GM19395 (cell line): Measurements from ENCODE around the gene KIF4A.
"Not testable (repeated sequence)": the region's sequence is repeated elsewhere in the genome, so short reads cannot be mapped to it uniquely, and the experiment has no call there.

Experiments used
- ATAC-seq: cut with Tn5 transposase; IDR thresholded peaks from one replicate; pipeline ENCODE4 v1.9.1; 2021; ENCODE audit warnings: mild to moderate bottlenecking, moderate library complexity; ENCODE audit not compliant: unreplicated experiment

Gene KIF4A

DNA sequence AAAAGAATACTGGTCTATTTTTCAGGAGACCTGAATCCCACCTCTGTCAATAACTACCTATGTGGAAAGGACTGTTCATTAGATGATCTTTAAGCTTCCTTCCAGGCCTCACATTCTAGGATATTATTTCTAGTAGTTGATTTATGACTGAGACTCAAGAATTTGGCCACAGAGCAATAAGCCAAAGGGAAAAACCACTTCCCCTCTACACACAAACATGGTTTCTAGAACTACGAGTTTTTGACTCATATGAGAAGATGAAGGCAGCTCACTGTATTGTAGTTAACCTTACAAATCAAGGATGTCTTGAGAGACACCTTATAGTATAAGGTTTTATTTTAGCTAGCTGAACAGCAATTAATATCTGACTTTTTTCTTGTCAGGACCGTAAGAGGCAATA is 96.3 kb downstream of the KIF4A start:
- ATAC-seq: no peak

DNA sequence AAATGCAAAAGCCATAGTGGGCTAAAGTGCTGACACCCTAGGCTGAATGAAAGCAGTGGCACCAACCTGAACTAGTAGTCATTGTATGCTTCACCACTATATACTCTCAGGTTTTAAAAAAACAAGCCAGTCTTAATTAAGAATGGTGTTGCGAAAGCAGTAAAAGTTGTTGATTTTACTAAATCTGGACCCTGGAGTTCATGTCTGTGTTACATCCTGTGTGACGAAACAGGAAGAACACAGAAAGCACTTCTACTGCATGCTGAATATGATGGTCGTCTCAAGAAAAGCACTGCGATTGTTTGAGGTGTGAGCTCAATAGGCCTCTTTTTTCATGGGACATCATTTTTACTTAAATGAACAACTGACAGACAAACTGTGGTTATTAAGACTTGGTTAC is 109.0 kb downstream of the KIF4A start:
- no peak for ATAC-seq

DNA sequence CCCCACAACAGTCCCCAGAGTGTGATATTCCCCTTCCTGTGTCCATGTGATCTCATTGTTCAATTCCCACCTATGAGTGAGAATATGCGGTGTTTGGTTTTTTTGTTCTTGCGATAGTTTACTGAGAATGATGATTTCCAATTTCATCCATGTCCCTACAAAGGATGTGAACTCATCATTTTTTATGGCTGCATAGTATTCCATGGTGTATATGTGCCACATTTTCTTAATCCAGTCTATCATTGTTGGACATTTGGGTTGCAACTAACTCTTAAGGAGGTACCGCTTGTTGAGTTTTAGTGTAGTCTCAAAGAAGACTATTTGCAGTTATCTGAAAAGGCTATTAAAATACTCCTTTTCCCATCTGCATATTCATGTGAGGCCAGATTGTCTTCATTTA is 110.3 kb downstream of the KIF4A start:
- not testable (repeated sequence) for ATAC-seq

DNA sequence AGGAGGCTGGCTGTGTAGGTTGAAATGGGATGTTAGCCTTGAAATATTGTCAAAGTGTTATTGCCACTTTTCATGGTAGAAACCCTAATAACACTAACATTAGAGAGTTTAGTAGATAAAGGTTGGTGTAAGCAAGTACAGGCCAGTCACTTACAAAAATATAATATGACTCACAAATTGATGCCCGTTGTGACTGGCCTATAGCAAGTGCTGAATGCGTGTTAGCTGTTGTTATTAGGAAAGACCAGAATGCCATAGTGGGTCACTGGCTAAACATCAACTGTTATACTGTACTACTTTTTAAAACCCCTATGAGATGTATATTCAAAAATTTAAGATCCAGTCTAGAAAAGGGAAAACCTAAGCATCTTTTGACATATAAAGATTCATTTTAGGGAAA is 112.8 kb downstream of the KIF4A start:
- no peak for ATAC-seq

DNA sequence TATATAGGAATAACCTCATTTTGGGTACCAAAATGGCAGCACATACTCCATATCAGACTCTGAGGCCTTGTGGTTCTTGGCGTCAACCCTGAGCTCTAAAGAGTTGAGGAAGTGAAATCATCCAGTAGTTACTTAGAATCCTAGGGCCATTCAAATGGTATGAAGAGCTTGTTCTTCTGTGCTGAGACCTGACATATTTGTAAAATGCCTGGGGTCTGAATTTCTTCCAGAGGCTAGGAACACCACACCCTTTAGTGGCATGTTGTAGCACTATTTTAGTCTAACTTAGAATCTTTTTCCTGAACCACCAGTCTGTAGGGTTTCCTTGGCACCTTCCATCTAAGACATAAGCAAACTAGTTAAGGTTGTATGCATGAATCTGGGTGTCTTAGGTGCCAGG is 115.1 kb downstream of the KIF4A start:
- ATAC-seq: no peak

DNA sequence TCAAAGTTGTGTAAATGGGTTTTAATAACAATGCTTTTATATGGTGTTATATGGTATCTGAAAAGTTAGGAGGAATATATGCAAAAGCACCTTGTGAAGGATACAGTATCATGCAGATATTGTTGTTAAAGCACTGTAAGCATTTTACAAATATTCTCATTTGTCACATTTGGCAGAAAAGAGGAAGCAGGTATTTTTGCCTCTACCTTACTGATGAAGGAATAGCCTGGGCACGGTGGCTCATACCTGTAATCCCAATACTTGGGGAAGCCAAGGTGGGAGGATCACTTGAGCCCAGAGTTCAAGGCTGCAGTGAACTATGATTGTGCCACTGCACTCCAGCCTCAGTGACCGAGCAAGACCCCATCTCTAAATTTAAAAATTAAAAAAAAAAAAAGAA is 121.0 kb downstream of the KIF4A start:
- no peak for ATAC-seq

DNA sequence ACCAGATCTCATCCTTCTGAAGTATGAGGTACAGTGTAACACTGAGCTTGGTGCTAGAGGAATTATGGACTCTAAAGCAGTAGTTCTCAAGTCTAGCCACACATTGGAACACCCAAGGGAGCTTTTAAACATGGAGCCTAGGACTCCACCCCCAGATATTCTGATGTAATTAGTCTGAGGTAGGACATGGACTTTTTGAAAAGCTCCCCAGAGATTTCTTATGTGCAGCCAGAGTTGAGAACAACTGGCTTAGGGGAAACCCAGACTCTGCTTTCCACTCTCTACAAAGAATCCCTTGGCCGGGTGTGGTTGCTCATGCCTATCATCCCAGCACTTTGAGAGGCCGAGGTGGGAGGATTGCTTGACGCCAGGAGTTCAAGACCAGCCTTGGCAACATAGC is 121.6 kb downstream of the KIF4A start:
- ATAC-seq: no peak

DNA sequence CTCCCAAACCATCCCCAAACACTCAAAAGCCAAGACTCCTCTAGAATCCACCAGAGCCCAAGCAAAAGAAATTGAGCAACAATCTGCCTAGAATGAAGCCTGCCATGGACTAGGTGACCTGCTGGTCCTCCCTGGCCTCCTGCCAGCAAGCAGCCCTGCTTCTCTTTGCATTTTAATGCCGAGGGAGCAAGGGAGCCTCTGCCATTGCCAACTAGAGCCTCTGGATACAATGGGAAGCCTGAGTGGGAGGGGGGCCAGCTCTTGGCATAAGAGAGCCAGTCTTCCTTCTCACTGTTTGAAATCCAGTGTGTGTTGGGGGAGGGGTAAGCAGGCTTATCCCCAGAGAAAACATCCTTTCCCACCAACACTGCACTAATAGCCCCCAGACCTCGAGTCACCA is 131.7 kb downstream of the KIF4A start:
- ATAC-seq: no peak

DNA sequence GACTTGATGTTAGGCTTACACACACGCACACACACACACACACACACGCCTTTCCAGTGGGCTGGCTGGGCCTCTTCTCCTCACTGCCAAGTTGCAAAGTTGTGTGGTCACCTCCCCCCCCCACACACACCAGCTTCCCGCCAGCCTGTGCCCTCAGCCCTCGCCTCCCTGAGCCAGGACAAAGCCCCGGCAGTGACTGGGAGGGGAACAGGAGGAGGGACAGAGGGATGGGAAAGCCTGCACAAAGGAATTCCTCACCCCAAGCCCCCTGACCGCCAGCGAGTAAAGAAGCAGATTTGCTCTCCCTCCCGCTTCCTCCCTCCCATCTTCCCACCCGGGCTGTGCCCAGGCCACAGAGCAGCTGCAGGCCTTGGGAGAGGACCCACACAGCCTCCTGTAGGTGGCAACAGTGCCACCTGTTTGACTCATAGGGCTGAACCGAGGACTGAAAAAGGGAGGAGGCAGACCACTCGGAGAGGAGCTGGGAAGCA is 133.0 kb downstream of the KIF4A start, which contains the start of gene GDPD2:
GDPD2 (plus strand) TSS at position 464 of the 491 bp plus-strand sequence. CDS start 1,671 bp downstream, outside the sequence.
- ATAC-seq: no peak

DNA sequence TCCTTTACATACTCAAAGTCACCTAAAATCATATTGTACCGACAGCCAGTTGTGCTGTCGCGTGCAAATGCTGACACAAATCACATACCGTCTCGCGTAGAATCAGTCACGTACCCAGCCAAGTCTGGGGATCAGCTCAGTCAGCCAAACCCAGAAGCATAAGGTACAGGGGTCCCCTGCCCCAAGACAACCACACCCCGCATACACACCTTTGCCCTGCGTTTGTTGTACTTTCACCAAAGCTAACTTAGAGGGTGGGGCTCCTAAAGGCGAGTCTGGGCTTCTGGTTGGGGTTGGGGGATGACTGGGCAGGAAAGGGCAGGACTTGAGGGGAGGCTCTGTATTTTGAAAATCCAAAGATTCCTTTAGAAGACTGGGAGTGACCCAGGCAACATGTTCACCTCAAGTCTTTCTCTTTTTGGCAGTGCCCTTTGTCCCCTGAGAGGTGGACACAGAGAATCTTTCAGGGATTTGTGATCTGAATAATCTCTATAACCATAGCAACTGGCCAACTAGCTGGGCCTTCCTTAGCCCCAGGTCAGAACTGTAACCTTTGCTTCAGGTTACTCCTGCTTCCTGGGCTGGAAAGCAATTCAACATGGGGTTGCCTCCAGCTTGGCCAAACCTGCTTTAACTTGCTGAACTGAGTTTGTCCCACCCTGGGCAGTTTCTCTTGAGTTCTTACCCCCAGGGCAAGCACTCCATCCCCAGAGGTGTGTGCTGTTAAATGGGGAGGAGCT is 134.2 kb downstream of the KIF4A start:
- no peak for ATAC-seq

DNA sequence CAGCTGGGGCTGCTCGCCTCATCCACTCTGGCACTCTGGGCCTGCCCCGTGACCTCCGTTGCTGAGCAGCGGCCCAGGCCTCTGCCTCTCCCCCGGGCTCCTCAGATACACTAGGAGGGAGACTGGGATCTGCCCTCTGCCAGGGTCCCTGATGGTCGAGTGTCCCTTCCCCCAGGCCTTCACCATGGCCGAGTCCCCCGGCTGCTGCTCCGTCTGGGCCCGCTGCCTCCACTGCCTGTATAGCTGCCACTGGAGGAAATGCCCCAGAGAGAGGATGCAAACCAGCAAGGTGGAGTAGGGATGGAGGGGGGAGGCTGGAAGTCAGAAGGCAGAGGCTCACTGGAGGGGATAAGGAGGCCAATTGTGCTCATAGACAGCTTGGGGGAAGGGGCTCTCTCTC is 134.9 kb downstream of the KIF4A start:
- no peak for ATAC-seq

DNA sequence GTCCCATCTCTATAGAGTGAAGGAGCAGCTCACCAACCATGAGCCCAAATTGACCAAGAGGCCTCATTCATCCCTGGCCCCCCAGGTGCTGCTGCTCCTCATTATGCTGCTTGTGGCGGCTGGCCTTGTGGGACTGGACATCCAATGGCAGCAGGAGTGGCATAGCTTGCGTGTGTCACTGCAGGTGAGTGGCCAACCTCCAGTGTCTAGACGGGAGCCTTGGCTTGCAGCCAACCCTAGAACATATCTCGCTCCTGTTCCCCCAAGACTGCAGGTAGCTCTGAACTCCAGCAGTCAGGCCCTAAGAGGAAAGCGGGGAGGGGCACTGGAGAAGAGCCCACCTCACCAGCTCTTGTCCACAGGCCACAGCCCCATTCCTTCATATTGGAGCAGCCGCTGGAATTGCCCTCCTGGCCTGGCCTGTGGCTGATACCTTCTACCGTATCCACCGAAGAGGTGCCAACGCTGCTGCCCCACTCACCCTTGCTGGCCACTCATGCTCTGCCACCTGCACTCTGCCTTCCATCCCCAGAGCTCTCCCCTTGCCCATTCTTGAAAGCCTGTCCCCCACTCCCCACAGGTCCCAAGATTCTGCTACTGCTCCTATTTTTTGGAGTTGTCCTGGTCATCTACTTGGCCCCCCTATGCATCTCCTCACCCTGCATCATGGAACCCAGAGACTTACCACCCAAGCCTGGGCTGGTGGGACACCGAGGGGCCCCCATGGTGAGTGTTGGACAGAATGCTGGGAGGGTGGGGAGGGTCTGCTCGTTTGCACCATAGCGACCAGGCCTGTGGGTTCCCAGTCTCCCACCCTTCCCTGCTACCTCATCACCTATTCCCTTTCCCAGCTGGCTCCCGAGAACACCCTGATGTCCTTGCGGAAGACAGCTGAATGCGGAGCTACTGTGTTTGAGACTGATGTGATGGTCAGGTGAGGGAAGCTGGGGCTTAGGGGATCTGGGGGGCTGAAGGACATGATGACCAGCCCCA is 136.7 kb downstream of the KIF4A start:
- no peak for ATAC-seq

DNA sequence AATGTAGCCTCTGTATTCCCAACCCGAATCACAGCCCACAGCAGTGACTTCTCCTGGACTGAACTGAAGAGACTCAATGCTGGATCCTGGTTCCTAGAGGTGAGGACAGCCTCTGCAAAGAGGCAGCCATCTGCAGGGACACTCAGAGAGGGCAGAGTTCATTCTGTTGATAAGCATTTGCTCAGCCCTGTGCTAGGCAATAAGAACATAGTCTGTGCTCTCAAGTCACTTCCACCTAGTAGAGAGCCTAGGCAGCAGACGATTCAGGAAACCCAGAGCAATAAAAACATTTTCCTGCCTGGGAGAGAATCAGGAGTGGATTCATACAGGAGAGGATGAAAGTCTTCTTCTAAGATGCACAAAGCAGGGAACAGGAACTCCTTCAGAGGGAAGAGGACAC is 137.5 kb downstream of the KIF4A start:
- no peak for ATAC-seq

DNA sequence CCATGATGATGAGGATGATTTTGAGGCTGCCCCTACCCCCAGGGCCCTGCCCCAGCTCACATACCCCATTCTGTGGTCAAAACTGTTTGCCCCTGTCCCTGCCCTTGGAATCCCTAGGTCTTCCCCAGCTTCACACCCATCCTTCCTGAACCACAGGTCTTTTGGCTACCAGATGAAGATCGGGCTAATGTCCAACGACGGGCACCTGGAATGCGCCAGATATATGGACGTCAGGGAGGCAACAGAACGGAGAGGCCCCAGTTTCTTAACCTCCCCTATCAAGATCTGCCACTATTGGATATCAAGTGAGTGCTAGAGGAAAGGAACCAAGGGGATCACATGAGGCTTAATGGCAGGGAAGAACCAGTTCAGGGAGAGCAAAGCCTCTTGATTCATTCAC is 139.9 kb downstream of the KIF4A start:
- ATAC-seq: no peak

DNA sequence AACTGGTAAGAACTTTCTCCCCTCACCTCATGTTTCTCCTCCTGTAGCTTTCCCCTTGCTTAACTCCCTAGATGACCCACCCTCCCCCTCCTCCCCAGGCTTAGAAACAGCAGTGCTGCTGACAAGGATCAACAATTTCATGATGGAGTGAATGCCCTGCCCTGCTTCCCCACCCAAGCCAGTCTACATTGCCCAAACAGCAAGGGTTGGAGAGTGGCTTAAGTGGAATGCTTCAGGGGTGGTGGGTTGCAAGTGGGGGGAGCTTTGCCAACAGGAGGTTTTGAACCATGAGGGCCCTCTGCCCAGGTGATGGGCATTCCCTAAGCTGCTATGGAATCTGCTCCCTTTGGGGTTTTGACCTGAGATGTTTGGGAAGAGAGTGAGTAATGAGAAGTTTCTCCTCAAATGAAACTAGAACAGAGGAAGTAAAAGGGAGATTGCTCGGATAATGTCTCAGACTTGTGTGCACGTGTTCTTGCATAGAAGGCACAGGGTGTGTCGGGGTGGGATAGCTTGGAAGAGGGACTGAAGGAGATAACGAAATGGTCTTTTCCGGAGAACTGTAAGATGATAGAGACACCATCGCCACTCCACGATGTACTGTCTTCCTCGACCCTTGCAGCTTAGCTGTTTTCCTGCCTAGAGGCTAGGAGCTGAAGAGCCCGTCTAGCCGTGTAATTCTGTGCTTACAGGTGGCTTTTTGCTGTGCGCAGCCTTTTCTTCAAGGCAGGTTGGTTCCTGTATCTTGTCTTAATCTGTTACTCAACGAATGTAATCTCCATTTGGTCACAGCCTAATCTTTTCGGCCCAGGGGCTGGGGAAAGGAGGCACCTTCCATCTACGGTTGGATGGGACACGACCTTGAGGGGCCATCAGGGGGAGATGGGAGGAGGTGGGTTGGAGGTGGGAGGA is 143.3 kb downstream of the KIF4A start:
- no peak for ATAC-seq

DNA sequence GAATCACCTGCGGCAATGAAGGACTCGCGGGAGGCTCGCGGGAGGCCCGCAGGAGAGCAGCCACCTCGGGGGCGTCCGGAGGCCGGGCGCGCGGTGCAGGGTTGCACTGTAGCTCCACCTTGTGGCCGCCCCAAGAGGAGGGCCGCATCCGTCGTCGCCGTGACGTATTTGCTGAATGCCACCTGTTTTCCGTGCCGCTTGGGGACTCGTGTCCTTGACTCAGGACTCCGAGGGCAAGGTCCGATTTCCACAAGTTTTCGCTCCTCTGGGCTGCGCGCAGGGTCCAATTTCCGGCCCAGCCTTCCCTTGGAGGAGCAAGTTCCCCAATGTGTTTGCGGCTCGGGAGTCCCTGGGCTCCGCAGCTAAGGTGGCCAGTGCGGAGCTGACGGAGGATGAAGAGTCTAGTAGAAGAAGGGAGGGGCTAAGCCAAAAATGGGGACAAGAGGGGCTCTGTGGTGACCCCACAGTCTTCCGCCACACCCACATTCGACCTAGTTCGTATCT is 144.0 kb downstream of the KIF4A start:
- ATAC-seq: peak; percentile 68

DNA sequence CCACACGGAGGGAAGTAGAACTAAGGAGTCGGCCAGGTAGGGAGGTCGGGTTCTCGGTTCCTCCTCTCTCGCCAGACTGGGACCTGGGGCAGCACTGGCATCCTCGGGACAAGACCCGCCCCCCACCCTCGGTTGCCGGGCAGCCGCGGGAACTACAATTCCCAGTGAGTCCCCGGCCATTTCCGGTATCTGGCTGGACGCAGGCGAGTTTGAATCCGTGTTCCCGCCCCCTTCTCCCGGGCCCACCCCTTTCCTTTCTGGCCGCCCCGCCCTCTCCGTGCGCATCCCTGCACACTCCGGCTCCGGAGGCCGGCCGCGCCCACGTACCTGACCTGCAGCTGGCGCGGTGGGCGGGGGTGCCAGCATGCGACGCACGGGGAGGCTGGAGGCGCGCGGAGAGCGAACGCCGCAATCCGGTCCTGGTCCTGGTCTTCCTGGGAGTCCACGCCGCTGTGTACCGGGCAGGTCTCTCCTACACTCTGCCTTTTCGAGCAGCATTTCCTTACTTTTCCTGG is 144.5 kb downstream of the KIF4A start:
- ATAC-seq: peak; percentile 38

DNA sequence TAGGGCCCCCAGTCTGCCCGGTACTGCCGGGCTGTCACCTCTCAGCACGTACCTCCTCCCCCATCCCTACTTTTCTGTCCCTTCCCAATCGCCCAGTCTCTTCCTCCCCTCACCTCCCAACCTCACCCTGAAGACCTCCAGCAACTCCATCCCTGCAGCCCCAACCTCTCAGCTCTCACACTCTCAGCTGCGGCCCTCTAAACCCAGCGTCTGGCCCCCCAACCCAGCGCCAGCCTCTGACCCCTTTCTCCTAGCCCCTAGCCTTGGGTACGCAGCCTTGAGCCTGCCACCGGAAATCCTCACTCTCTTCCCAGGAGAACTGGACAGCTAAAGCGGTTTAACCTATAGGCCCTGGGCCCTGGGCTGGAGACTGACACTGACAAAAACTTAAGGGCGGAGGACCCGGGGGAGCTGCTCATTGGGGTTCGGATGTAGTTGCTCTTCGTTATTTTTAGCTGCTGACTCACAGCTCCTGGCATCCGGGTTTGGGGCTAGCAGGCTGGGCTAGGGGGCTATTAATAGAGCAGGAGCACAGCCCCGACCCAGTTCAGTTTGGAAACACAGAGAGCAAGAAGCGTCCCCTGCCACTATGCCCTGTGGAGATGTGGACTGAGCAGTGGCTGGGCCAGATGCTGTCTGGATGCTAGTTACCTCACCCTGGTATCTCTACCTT is 145.1 kb downstream of the KIF4A start:
- peak; percentile 24 for ATAC-seq

DNA sequence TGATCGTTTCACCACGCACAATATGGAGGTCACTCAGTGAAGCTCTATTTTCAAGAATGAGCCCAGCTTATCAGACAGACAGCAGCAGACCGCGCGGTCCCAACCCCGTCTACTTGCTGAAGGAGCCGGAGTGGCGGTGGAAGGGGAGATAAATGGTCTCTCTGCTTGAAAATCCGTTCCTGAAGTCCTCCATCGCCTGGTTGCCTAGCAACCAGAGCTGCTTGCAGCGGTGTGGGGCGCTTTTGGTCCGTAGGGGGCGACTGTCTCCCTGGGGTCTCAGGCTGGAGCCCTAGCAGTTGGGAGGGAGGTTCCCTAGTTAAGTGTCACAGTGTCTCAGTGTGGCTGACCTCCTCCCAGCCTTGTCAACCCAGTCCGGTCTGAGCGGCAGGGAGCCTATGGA is 146.4 kb downstream of the KIF4A start:
- no peak for ATAC-seq

DNA sequence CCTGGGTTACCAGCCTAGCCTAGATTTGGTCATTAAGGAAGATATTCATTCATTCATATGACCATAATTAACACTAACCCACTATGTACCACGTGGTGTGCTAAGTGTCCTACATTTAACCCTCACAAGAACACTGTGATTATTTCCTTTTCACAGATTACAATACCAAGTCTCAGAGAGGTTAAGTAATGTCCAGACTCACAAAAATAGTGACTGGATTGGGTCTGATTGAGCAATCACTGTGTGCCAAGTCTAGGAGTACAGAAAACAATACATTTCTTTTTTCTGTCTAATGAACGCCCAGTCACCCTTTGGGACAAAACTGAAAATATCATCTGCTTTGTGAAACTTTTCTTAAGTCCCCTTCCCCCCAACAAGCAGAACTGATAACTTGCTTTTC is 147.1 kb downstream of the KIF4A start:
- ATAC-seq: no peak
